GM18868 (cell line): Measurements from ENCODE around the gene SLC2A4RG.

Experiments
- ATAC-seq: cut with Tn5 transposase; IDR thresholded peaks from one replicate; pipeline ENCODE4 v1.9.1; 2021; ENCODE audit warnings: mild to moderate bottlenecking, moderate library complexity; ENCODE audit not compliant: unreplicated experiment

Gene SLC2A4RG

DNA sequence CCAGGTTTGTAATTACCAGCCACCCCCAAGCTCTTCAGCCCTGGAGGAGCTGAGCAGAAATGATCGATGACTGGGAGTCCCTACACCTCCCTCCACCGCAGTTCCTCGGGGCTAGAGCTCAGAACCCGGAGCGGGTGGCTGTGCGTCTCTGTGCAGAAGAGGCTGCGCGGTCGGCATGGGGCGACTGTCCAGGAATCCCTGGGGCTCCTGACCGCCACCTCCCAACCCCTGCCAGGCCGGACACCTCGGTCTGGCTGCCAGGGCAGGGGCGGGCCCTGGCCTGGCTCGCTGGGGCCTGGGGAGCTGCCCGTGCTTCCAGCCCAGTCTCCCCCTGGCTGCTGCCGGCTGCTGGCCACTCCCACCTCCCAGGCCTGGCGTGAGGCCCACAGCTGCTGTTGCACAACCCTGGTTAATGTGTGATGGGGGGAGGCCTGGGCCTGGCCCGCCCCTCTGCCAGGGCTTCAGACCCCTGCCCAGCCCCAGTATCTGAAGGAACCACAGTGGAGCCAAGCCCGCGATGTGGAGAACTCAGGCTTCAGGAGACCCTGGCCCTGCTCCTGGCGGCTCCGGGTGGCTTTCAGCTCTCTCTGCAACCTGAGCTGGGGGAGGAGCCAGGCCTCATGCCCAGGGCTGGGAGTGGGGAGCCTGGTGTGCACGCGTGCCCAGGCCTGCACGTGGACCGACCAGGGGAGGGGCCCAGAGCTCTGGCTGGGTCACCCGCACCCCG, 1.2 kb downstream of the SLC2A4RG start:
- no peak for ATAC-seq

DNA sequence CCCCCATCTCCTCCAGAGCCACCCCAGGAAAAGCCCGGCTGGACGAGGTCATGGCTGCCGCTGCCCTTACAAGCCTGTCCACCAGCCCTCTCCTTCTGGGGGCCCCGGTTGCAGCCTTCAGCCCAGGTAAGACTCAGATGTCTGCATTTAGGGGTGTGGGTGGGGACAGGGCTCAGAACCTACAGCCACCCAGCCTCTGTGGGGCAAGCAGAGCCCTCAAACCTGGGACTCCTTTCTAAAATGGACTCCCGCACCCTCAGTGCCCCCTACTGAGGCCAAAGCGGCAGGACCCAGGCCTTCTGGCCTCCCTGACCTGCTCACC, 1.7 kb downstream of the SLC2A4RG start:
- no peak for ATAC-seq

DNA sequence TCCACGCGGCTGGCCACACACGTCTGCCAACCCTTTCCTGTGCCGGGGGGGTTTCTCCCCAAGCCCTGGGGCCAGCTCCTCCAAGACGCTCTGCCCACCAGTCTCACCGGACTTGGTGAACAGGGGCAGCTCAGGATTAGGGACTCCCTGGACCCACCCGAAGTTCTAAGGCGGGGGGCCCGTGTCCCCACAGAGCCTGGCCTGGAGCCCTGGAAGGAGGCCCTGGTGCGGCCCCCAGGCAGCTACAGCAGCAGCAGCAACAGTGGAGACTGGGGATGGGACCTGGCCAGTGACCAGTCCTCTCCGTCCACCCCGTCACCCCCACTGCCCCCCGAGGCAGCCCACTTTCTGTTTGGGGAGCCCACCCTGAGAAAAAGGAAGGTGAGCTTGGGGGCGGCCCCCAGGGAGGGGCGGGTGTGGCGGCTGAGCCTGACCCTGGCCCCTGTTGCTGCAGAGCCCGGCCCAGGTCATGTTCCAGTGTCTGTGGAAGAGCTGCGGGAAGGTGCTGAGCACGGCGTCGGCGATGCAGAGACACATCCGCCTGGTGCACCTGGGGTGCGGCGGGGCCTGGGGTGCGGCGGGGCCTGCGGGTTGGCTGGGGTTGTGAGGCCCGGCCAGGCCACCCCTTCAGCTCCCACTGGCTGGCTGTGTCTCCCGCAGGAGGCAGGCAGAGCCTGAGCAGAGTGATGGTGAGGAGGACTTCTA, 2.3 kb downstream of the SLC2A4RG start:
- ATAC-seq: no peak

DNA sequence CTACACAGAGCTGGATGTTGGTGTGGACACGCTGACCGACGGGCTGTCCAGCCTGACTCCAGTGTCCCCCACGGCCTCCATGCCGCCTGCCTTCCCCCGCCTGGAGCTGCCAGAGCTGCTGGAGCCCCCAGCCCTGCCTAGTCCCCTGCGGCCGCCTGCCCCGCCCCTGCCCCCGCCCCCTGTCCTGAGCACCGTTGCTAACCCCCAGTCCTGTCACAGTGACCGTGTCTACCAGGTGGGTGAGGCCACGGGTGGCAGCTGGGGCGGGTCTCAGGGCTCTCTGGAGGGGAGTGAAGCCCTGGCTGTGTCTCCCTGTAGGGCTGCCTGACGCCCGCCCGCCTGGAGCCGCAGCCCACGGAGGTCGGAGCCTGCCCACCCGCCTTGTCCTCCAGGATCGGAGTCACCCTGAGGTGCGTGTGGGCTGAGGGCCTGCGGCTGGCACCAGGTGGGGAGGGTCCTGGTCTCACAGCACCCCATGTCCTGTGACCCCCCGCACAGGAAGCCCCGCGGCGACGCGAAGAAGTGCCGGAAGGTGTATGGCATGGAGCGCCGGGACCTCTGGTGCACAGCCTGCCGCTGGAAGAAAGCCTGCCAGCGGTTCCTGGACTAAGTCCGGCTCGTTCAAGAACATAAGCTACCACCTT, 2.9 kb downstream of the SLC2A4RG start:
- no peak for ATAC-seq

DNA sequence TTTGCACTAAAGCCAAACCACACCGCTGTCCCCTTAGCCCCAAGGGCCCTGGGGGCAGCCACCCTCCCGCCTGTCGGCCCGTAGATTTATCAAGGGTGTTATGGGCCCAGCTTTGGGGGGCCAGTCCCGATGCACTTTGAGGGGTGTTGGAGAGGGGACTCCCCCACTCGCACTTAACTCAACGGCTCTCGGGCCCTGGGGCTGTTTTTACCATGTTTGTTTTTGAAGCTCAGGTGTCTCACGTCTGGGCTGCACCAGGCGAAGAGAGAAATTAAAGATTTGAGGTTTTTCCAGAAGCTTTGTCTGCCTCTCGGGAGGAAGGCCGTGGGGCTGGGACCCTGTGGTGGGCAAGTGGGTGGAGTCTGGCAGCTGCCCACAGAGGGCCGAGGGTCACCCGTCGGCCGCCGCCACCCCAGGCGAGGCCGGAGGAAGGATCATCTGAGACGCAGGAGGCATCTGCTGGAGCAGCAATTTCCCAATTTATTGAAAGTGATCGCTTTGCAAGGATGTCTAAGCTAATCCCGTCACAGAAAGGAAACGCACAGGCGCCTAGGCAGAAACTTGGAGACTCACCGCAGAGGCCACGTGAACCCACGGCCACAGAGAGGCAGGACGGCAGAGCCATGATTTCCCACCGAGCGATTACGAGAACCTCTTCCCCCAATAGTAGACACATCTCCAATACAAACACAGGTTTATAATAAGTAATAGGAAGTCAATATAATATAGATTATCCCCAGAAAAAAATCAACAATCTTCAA, 3.8 kb downstream of the SLC2A4RG start:
- ATAC-seq: no peak

DNA sequence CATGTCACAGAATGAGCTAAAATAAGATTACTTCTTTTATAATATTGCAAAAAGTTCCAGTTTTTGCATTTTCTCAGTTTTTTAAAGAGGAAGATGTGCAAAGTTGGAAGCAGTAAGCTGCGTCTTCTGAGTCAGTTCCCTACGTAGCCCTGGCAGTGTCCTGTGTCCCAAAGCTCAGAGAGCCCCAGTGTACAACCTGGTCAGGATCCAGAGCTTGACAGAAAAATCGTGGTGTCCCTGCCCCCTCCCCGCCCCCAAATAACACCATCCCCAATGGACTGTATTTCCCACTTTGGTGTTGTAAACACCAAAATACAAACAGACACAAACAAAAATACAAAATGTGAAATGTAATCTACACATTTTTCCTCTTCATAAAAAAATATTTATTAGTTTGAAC, 4.6 kb downstream of the SLC2A4RG start:
- ATAC-seq: no peak

DNA sequence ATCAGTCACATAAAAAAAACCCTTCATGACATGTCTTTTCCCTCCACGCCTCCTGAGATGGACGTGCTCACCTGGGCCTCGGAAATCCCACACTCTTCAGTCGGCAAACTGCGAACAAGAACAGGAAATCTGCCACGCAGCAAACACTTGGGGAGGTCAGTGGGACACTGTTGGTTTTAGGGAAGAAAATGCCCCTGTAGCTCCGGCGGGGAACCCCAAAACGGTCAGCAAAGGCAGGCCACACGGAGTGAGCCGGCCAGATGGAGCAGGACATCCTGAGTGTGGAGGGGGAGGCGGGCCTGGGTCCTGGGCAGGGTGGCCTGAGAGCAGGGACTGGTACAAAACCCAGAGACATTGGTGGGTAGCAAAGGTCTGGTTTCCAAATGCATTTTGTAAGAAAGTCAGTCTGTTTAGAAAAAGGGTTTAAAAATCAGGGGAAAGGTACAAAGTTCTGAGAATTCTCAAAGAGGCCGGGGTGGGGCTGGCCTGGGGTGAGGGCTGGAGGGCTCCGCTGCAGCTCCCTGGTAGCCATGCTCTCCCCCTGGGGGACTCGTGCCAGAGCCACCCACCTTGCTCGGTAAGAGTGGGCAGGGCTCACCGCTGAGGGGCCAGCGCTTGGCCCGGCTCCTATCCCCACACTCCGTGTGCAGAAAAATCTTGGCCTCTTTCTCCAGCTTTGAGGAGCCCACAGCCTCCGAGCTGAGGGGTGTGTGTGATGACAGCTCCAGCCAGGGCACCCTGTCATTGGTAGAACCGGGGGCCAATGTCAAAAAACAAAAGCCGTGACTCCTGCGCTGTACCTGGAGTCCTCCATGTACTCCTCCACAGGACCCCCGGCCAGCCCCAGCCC, 5.2 kb downstream of the SLC2A4RG start:
- ATAC-seq: no peak

DNA sequence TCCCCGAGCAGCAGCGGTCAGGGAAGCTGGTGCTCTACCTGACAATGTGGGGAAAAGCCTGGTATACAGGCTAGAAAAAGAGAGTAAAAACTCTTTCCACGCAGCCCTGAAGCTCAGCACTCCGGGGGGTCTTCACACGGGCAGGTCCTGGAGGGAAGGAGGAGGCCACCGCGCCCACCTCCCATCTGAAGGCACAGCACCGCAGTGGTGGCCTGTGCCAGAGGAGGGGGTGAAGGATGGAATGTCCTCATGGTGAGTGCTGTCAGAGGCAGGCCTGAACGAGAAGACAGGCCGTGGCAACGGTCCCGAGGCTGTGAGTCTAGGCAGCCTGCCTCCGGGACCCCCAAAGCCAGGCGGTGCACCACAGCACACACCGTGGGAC, 5.8 kb downstream of the SLC2A4RG start:
- no peak for ATAC-seq

DNA sequence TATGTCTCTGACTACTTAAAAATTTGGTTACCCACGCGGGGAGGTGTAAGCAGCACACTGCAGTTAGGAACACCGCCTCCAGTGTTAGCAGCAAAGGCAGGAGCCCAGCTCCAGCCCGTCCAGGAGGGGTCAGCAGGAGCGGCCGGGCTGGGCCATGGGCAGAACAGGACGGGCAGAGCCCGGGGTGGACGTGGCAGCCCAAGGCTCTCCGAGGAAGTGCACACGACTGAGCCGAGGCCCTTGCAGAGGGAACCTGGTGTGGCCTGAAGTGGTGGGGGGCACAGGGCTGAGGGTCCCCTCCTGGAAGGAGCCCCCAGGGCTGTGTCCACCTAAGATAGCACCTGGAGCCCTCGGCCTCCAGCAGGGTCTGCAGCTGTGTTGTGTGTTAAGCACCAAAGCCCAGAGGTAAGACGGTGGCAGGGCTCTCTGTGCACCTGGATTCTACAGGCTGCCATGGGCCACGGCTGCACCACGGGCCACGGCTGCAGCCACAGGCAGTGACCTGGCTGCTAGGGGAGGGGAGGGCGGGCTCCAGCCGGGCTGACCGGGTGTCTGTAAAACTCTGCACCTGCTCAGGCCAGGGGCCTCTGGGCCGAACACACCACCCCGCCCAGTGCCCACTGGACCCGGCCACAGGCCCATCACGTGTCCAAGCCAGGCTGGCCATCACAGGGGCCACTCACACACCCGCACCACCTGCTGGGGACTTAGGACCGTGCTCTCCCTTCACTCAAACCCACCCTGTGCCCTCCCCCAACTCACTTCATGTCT, 6.6 kb downstream of the SLC2A4RG start:
- no peak for ATAC-seq

DNA sequence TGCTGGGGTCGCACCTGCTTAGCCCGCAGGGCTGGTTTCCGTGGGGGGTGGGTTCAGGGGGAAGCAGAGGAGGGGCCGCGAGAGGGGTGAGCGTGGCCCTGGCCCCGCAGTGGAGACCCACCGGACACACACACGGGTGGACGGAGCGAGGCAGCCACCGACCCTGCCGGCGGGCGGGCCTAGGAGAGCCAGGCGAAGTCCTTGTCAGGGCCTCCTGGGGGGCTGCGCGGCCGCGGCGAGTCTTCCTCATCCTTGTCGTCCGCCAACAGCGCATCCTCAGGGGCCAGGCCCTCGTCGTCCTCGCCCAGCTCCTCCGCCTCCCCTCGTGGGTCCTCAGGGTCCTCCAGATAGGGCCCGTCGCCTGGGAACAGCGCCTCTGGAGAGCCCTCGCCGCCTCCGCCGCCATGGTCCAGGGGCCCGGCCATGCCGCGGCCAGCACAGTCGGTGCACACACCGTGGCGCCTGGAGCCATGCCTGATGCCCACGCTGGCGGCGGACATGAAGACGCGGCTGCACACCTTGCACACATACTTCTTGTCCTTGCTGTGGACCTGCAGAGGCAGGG, 7.3 kb downstream of the SLC2A4RG start:
- ATAC-seq: no peak

DNA sequence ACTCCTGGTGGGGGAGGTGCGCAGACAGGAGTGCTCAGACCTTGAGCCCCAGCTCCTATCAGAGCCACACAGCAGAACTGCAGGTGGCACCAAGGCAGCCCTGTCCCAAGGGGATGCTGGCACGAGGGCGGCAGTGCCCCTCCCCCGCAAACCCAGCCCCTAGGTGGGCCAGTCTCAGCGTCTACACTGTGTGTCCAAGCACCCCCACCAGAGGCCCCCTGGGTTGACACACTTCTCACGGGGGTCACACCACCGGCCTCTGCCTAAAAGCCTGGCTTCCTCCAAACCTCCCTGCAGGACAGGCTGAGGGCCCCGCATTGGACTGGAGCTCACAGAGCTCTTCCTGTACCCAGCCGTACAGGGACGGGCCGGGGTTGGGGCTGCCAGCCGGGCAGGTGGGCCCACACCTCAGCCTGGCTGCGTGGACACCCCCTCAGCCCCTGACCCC, 8.1 kb downstream of the SLC2A4RG start:
- ATAC-seq: no peak

DNA sequence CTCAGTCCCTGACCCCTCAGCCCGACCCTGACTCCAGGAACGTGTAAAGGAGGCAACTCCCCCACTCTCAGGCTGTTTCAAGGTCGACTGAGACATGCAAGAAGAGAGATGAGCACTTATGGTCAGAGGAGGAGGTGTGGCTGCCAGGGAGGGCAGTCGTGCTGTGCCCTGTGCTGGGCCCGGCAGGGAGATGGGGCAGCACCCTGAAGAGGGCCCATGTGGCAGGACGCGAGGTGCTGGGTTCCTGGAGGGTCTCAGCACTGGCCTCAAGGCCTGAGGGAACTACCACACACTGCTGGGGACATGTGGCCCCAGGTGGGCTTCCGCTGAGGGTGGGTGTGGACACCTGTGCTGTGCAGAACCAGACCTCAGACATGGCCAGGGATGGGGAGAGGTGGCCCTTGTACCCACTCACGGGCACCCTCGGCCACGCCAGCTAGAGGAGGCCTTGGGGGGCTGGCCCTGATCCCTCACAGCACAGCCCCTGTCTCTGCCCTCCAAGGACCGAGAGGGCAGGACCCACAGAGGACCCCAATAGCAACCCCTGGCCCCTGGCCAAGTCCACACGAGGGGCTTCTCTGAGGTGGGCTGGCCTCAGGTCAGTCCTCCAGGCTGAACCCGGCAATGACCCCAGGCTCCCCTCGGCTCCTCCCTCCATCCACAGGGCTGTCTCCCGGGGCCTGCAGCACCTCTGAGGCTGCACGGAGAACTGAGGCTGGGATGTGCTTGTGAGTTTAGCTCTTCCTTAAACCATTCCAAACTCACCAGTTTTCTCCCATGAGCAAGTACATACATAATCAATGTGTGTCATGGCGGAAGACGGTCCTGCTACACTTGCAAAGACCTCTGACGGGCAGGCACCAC, 8.7 kb downstream of the SLC2A4RG start:
- ATAC-seq: no peak

DNA sequence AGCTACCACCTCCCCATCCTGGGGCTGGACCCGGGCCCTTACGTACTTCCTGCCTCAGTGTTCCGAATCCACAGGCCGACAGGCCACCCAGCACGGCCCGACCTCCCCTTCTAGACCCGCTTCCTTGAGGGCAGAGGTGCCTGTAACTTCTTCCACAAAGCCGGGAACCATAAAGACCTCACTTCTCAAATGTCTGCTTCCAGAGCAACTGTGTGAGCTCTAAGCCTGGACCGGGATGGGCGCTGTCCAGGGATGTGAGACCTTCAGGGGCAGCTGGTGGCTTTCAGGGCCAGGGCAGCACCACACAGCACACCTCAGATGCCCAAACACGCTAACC, 9.3 kb downstream of the SLC2A4RG start:
- ATAC-seq: no peak

DNA sequence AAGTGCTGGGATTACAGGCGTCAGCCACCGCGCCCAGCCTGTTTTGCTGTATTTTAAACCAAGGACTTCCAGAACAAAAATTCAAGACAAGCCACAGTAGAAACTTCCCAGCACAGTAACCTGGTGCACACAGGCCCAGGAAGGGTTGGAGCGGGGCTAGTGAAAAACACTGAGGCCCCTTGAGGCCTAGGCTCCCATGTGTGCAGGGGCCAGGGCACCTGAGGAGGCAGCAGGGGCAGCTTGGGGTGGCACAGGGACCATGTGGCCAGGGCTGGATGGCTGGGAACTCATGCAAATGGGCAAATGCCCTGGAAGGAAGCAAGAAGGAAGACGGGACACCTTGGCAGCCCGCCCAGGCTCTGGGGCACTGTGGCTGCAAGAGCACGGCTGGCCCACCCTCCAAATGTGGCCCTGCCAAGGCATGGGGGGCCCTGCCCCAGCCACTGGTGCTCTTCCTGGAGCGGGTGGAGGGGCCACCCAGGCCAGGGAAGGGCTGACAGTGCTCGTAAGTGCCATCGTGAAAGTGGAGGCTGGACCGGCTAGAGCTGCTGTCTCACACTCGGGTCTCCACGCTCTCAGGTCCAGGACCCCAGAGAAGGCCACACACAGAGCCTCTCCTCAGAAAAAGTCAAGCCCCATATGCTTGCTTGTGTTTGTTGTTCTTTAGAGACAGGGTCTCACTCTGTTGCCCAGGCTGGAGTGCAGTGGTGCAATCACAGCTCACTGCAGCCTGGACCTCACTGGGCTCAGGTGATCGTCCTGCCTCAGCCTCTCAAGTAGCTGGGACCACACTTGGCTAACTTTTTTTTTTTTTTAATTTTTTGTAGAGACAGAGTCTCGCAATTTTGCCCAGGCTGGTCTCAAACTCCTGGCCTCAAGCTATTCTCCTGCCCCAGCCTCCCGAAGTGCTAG, 10.3 kb downstream of the SLC2A4RG start:
- ATAC-seq: no peak

DNA sequence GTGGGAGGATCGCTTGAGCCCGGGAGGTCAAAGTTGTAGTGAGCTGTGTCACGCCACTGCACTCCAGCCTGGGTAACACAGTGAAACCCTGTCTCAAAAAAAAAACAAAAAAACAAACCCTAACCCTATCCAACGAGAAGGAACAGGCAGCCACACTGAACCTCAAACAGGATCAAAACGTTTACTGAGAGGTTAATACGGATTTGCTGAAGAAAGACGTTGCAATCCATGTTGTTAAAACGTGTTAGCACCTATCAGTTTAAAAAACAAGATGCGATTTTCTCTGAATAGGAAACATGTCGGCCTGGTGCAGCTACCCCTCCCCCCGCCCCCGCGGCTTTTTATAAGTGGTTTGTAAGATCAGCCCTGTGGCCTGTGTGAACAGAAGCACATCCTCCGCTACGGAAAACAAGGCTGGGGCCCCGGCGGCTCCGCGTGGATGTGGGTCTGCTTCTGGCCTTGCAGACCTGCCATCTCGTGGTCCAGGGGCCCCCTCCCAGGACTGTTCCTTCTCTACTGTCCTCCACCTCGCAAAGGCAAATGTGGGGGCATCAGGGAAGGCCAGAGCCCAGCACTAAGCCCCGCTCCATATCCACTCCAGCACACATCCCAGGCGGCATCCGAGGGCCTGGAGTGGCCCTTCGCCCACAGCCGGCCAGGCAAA, 11.4 kb downstream of the SLC2A4RG start:
- ATAC-seq: no peak

DNA sequence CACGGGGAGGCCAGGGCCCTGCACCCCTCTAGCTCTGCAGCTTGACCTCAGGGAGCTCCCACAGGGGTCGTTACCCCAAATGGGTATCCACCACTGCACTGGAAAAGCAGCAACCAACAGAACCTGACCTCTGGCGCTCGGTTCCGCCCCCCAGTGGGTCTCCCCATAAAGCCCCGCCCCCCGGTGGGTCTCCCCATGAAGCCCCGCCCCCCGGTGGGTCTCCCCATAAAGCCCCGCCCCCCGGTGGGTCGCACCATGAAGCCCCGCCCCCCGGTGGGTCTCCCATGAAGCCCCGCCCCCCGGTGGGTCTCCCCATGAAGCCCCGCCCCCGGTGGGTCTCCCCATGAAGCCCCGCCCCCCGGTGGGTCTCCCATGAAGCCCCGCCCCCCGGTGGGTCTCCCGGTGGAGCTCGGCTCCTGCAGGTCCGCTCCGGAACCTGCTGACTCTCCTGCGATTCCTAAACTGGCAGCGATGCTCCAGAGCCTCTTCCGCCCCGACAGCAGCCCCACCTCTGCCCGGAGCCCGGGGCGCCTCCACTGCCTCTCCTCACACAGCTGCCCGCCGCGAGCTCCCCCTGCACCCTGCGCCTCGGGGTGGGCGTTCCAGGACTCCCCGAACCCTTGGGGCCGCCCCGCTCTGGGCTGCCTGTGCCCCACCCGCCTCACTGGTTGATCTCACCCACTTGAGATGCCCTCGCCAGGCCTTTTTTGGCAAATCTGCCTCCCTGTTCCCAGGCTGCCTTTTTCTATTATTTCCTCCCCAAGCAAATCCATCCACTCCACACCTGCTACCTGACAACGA, 12.1 kb downstream of the SLC2A4RG start:
- ATAC-seq: no peak
